GM12878 (cell line): ENCODE measurements around the gene CTNNA1. TPM values are rescaled to one million over a fixed set of nuclear protein-coding genes. Genes with fewer than 3 reads are reported as not detected.

ENCODE experiments used
- ATAC-seq: fragments of 200-7000 bp; cut with Tn5 transposase; 3 replicates; pipeline ENCODE4 v1.9.1; 2020; ENCODE audit warnings: mild to moderate bottlenecking, moderate library complexity
- BruUV-seq: library from RNA; stranded (reverse); fragments of 400-500 nt; replicated peaks from 2 replicates; lab custom pipeline; 2021; lab: Mats Ljungman, UMichigan
- CTCF ChIA-PET: fragments of 300-600 bp; sonication (Branson Sonifier 250); formaldehyde crosslinking; extraction: SDS; loops from one replicate; lab custom pipeline; 2021; ENCODE audit warnings: inconsistent platforms; lab: Yijun Ruan, JAX
- POLR2A ChIA-PET: fragments of 350-600 bp; formaldehyde crosslinking; extraction: SDS; loops from one replicate; lab custom pipeline; 2021; ENCODE audit warnings: inconsistent platforms; lab: Charles Lee
- RAD21 ChIA-PET: fragments of 300-600 bp; sonication (Branson Sonifier 250); formaldehyde crosslinking; loops from one replicate; lab custom pipeline; 2023; ENCODE audit warnings: antibody characterized with exemption; ENCODE audit not compliant: unreplicated experiment; lab: Charles Lee
- SMC1A ChIA-PET: fragments of 300-600 bp; sonication (Branson Sonifier 250); formaldehyde crosslinking; loops from one replicate; lab custom pipeline; 2023; ENCODE audit not compliant: unreplicated experiment, uncharacterized antibody; lab: Charles Lee
- DNase-seq: peaks from one replicate; pipeline ENCODE4 v3.0.0-alpha.2; 2011; ENCODE audit warnings: low read depth, low spot score
- FAIRE-seq: peaks from 3 replicates; lab custom pipeline; 2011; peaks lifted over from hg19 to GRCh38; lab: Jason Lieb, UNC
- H2AFZ ChIP-seq: 2 replicates; pipeline ENCODE4 v1.6.0; 2011; ENCODE audit warnings: low read depth, low read length, control low read depth; ENCODE audit not compliant: control insufficient read depth
- H3K27ac ChIP-seq: 2 replicates; pipeline ENCODE4 v1.5.1; 2011; ENCODE audit warnings: control low read depth; ENCODE audit not compliant: control insufficient read depth, insufficient read depth
- H3K27me3 ChIP-seq, 2 experiments: replicated peaks in 1 of 2; 2 replicates each; pipeline versions ENCODE4 v1.6.0 to v1.6.1; 2011; ENCODE audit warnings: low read length in 1 of 2; ENCODE audit not compliant: control insufficient read depth in 2 of 2, insufficient read depth in 2 of 2
- H3K36me3 ChIP-seq, 2 experiments: 2 replicates each; pipeline ENCODE4 v1.5.1; 2011; ENCODE audit warnings: low read length in 1 of 2; ENCODE audit not compliant: control insufficient read depth in 2 of 2, insufficient read depth in 2 of 2
- H3K4me1 ChIP-seq: 2 replicates; pipeline ENCODE4 v1.6.1; 2011; ENCODE audit warnings: mild to moderate bottlenecking, low read length, moderate library complexity, mixed read lengths; ENCODE audit not compliant: control insufficient read depth, insufficient read depth
- H3K4me2 ChIP-seq: 2 replicates; pipeline ENCODE4 v1.6.0; 2011; ENCODE audit warnings: control low read depth; ENCODE audit not compliant: control insufficient read depth, insufficient read depth
- H3K4me3 ChIP-seq: fragments of 200-600 bp; sonication (generic); 2 replicates; pipeline ENCODE4 v1.5.1; 2016
- H3K79me2 ChIP-seq: 2 replicates; pipeline ENCODE4 v1.6.0; 2011; ENCODE audit warnings: low read length; ENCODE audit not compliant: control insufficient read depth, insufficient read depth
- H3K9ac ChIP-seq: 2 replicates; pipeline ENCODE4 v1.8.0; 2011; ENCODE audit warnings: low read length, control low read depth, mixed read lengths; ENCODE audit not compliant: control insufficient read depth, insufficient read depth
- H3K9me3 ChIP-seq: replicated peaks from 3 replicates; pipeline ENCODE4 v1.5.1; 2011; ENCODE audit warnings: mild to moderate bottlenecking, low read length; ENCODE audit not compliant: control insufficient read depth, insufficient read depth
- H4K20me1 ChIP-seq: 2 replicates; pipeline ENCODE4 v1.6.0; 2011; ENCODE audit not compliant: control insufficient read depth, insufficient read depth
- ATF3 ChIP-seq: IDR thresholded peaks from 2 replicates; pipeline ENCODE4 v1.6.1; 2011; ENCODE audit warnings: low read depth, mild to moderate bottlenecking, low read length, moderate library complexity, borderline replicate concordance; ENCODE audit errors: extremely low read depth
- CEBPB ChIP-seq, 2 experiments: fragments of 150-350 bp in 1 of 2; IDR thresholded peaks; 2 replicates each; pipeline ENCODE4 v1.6.1; 2012 to 2014; ENCODE audit warnings: low read depth in 2 of 2, low read length in 2 of 2, borderline replicate concordance in 1 of 2, inconsistent platforms in 1 of 2
- E2F8 ChIP-seq: fragments of 450-650 bp; IDR thresholded peaks from 2 replicates; pipeline ENCODE4 v1.6.1; 2018; ENCODE audit warnings: mild to moderate bottlenecking, low read depth, moderate library complexity; ENCODE audit not compliant: partially characterized antibody
- EED ChIP-seq: sonication (generic); IDR thresholded peaks from 2 replicates; pipeline ENCODE4 v1.6.1; 2016; ENCODE audit warnings: antibody characterized with exemption, low read depth
- ELK1 ChIP-seq: IDR thresholded peaks from 2 replicates; pipeline ENCODE4 v1.6.1; 2012; ENCODE audit warnings: low read depth, low read length, improper control_type of control experiment
- NFYB ChIP-seq: IDR thresholded peaks from 2 replicates; pipeline ENCODE4 v1.6.1; 2011; ENCODE audit warnings: low read depth, mild to moderate bottlenecking, low read length, improper control_type of control experiment, moderate library complexity; ENCODE audit not compliant: insufficient read depth
- PRDM15 ChIP-seq: fragments of 450-650 bp; formaldehyde crosslinking; IDR thresholded peaks from 2 replicates; pipeline ENCODE4 v1.4.0; 2020; ENCODE audit warnings: mild to moderate bottlenecking, moderate library complexity
- SIN3A ChIP-seq: IDR thresholded peaks from 2 replicates; pipeline ENCODE4 v1.6.1; 2012; ENCODE audit warnings: low read depth, low read length, improper control_type of control experiment
- ZBED1 ChIP-seq: IDR thresholded peaks from 2 replicates; pipeline ENCODE4 v1.6.1; 2016; ENCODE audit warnings: borderline replicate concordance
- ZBTB4 ChIP-seq: fragments of 450-650 bp; formaldehyde crosslinking; IDR thresholded peaks from 2 replicates; pipeline ENCODE4 v1.4.0; 2022; ENCODE audit warnings: mild to moderate bottlenecking, moderate library complexity
- in situ Hi-C: fragments of 300-500 bp; cut with MboI; formaldehyde crosslinking; loops from 9 replicates; pipeline ENCODE4 v1.14.3; 2018; ENCODE audit warnings: mixed read lengths
- intact Hi-C: fragments of 100-400 bp; cut with micrococcal nuclease; formaldehyde crosslinking; loops from one replicate; pipeline ENCODE4 v1.14.2; 2022; ENCODE audit not compliant: unreplicated experiment
- polyA plus RNA-seq, 11 experiments: library from polyadenylated mRNA; depleted of rRNA in 4 of 11; unstranded in 6 of 11; stranded (reverse) in 5 of 11; fragments of >200 nt; fragmentation: Nextera tagmentation in 4 of 11; fragmentation: Illumina TruSeq in 1 of 11; extraction: Ambion mirVana in 4 of 11; extraction: Trizol in 1 of 11; gene quantifications; 1 replicate in 1 of 11; 2 replicates in 10 of 11; pipeline versions ENCODE4 v1.2.1 to v1.2.3, GENCODE V29; 2011 to 2016; ENCODE audit warnings: inconsistent platforms in 2 of 11, missing spikeins in 2 of 11, low read depth in 1 of 11
- total RNA-seq, 4 experiments: library from RNA; depleted of rRNA in 3 of 4; stranded (reverse); fragments of >200 nt in 3 of 4; fragmentation: Illumina TruSeq in 1 of 4; extraction: Trizol in 1 of 4; gene quantifications; 2 replicates each; pipeline versions ENCODE4 v1.2.1 to v1.2.3, GENCODE V29; 2013 to 2021

Gene CTNNA1
- total and polyA plus RNA-seq, 10 of the 15 experiments (the other 5 are each of a cell fraction or from before 2014, with no cell fraction given), result 32.6 to 104 (median 57.7) TPM

GRCh38 chr5:138803935-138804334 is 50.7 kb downstream of the CTNNA1 start (continued):
- TF ChIP-seq ATF3, result no peak
- TF ChIP-seq, all 136 proteins: peak for 0

- no peaks in the 10 kb centered on the region for H3K4me1 ChIP-seq
- no peaks in the 10 kb centered on the region for H4K20me1 ChIP-seq
- H3K79me2 ChIP-seq, result no peaks in the 10 kb centered on the region; the same call in 1 of the 2 replicates
- no peaks in the 10 kb centered on the region for H3K27me3 ChIP-seq
- in situ Hi-C loops (no loop called here), intact Hi-C loops (no loop called here)
- H3K4me3 ChIP-seq, result no peak overlapping the region
- H2AFZ ChIP-seq, result no peak overlapping the region
- SMC1A ChIA-PET, result interaction anchor here (1.0 to 3.1 kb wide), 4 partner anchors 8 to 17 kb away, joined by 3 to 11 read pairs (median 5); no protein-coding TSS in a partner anchor
- no peak overlapping the region for H3K4me2 ChIP-seq
- CTCF ChIA-PET, result interaction anchor here (0.9 to 8.3 kb wide), 2 partner anchors 17 to 160 kb away, joined by 3 to 74 read pairs; no protein-coding TSS in a partner anchor
- H3K9ac ChIP-seq, result no peak overlapping the region
- no peak for ATAC-seq
- DNase-seq, result no peak
- H3K9me3 ChIP-seq, result no peaks in the 10 kb centered on the region
- no TSS peak for BruUV-seq
- no peaks in the 10 kb centered on the region for H3K36me3 ChIP-seq
- H3K27ac ChIP-seq, result no peak overlapping the region
- RAD21 ChIA-PET, result no interaction called here
- POLR2A ChIA-PET, result no interaction called here
- FAIRE-seq, result no peak
- TF ChIP-seq CEBPB (IDR thresholded peaks at IDR 0.05; ENCODE audit: borderline replicate concordance in 1 of 2, low read depth in 2 of 2, low read length in 2 of 2) (no peak), ZBED1 (no peak), EED (no peak), E2F8 (no peak), ELK1 (no peak), SIN3A (no peak), ZBTB4 (CRISPR knock-in tag) (no peak), PRDM15 (CRISPR knock-in tag) (no peak), NFYB (no peak)
Observed at GRCh38 chr5:138805096-138805495, 51.9 kb downstream of the CTNNA1 start.
